Superior temporal gyrus (tissue), 1 donor: ENCODE data around the gene PET100.
A peak's percentile ranks its signal among the peaks of the same experiment; 100 is the strongest.

Experiments used
- DNase-seq: peaks from one replicate; pipeline ENCODE4 v3.0.0-alpha.2; 2016; ENCODE audit errors: extremely low spot score

The PET100 gene

DNA sequence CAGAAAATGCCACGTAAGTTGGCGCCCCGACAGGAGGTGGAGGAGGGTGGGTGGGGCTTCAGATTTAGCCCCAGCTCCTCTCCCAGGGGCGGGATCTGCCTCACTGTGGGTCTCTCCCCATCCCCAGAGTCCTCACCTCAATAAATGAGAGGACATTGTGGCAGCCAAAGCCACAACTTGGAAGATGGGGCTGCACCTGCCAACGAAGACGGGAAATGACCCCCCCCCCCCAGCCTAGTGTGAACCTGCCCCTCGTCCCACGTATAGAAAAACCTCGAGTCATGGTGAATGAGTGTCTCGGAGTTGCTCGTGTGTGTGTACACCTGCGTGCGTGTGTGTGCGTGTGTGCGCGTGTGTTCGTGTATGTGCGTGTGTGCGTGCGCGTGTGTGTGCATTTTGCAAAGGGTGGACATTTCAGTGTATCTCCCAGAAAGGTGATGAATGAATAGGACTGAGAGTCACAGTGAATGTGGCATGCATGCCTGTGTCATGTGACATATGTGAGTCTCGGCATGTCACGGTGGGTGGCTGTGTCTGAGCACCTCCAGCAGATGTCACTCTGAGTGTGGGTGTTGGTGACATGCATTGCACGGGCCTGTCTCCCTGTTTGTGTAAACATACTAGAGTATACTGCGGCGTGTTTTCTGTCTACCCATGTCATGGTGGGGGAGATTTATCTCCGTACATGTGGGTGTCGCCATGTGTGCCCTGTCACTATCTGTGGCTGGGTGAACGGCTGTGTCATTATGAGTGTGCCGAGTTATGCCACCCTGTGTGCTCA, 49.6 kb downstream of the PET100 start:
- DNase-seq = peak; percentile 16

DNA sequence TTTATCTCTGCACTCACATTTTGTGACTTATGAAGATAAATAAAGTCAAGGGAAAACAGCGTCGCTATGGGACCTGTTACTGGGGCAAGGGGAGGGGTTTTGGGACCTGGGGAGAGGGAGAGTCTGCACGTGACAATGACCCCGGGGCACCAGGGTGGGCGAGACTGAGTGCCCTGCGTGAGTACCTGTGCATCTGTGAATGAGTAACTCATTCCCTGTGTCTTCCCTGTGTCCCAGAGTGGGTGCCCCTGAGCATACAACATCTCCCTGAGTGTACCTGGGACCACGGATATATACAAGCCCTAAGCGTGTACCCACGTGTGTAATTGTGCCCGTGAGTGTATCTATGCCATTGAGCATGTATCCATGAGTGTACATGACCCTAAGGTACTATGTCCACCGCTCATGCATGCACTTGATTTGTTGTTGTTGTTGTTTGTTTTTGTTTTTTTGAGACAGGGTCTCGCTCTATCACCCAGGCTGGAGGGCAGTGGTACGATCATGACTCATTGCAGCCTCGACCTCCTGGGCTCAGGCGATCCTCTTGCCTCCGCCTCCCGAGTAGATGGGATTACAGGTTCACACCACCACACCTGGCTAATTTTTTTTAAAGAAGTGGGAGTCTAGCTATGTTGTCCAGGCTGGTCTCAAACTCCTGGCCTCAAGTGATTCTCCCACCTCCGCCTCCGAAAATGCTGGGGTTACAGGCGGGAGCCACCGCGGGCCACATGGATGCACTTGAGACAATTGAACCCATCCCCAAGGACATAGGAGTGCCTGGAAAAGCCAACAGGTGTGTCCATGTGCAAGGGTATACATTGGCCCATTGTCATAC, 50.4 kb downstream of the PET100 start:
- DNase-seq = no peak

DNA sequence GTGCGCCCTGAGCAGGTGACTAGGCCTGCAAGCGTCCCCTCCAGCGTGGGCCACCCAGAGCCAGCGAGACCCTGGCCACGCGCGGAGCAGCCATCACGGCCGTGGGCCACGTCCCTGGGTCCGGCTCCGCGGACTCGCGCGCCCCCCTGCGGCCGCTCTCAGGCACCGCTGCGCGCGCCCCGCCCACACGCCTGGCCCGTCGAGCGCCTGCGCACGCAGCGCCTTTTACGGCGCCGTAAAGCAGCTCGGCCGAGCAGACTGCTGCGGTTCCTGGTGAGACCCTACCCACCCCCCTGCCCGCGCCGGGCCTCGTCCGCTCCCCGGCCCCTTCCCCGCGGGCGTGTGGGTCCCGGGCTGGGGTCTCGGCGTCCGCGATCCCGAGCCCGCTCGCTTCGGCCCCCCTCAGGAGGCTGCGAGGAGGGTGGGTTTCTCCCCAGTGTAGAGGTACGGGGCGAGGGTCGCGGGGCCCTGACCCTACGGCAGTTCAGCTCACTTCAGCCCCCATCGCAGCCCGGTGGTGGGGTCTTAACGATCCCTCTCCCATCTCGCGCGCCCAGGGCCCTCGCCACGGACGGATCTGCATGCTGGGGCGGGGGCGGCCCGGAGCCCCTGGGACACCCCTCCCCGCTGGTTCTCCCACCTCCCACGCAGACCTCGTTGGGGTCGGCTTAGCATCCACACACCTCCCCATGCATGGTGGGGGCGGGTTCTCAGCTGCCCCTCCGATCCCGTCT, 51.2 kb downstream of the PET100 start, which contains the start of gene TRAPPC5:
Gene TRAPPC5 (plus strand): TSS at position 228 of the 734 bp plus-strand sequence. CDS start 1,421 bp downstream, outside the sequence.
- peak; percentile 86 for DNase-seq
